CD4-positive, alpha-beta T cell treated with Interleukin-17A for 1 hour (primary cell): ENCODE results near the gene DBNDD2.
A peak's percentile ranks its signal among the peaks of the same experiment; 100 is the strongest.

Source experiments
- DNase-seq: peaks from one replicate; pipeline ENCODE4 v3.0.0-alpha.2; 2020

DBNDD2 gene

GRCh38 chr20:45407783-45408645 lies at the start of gene DBNDD2:
Gene DBNDD2, plus strand, starts transcription at chr20:45408289. Its CDS starts 179 bp downstream, at chr20:45408468.
- no peak for DNase-seq

- no peak for DNase-seq
Measured at GRCh38 chr20:45359069-45359405, 49.1 kb upstream of the DBNDD2 start.

- no peak for DNase-seq
Measured at GRCh38 chr20:45359406-45360148, 48.5 kb upstream of the DBNDD2 start.

- no peak for DNase-seq
Measured at GRCh38 chr20:45361793-45362192, 46.3 kb upstream of the DBNDD2 start.

- peak; percentile 99 for DNase-seq
Measured at GRCh38 chr20:45362804-45363610, 45.1 kb upstream of the DBNDD2 start, which contains the start of gene SYS1. Gene SYS1, plus strand, starts transcription at chr20:45363156. Its CDS starts 376 bp downstream, at chr20:45363532.

GRCh38 chr20:45363611-45364492 lies 44.2 kb upstream of the DBNDD2 start:
- no peak for DNase-seq

GRCh38 chr20:45365444-45365970 lies 42.6 kb upstream of the DBNDD2 start:
- DNase-seq = no peak

GRCh38 chr20:45366192-45366591 lies 41.9 kb upstream of the DBNDD2 start:
- no peak for DNase-seq

GRCh38 chr20:45366631-45367030 lies 41.5 kb upstream of the DBNDD2 start:
- no peak for DNase-seq

GRCh38 chr20:45367126-45367525 lies 41.0 kb upstream of the DBNDD2 start:
- no peak for DNase-seq

- peak; percentile 63 for DNase-seq
Measured at GRCh38 chr20:45368221-45368980, 39.7 kb upstream of the DBNDD2 start.

- no peak for DNase-seq
Measured at GRCh38 chr20:45370571-45371160, 37.4 kb upstream of the DBNDD2 start.

GRCh38 chr20:45372241-45372640 lies 35.8 kb upstream of the DBNDD2 start:
- no peak for DNase-seq

GRCh38 chr20:45372646-45373352 lies 35.3 kb upstream of the DBNDD2 start:
- DNase-seq = no peak

- DNase-seq = peak; percentile 90
Measured at GRCh38 chr20:45373353-45374100, 34.6 kb upstream of the DBNDD2 start.

- DNase-seq = no peak
Measured at GRCh38 chr20:45374101-45374467, 34.0 kb upstream of the DBNDD2 start.

- DNase-seq = no peak
Measured at GRCh38 chr20:45374966-45375365, 33.1 kb upstream of the DBNDD2 start.

GRCh38 chr20:45377269-45377668 lies 30.8 kb upstream of the DBNDD2 start:
- no peak for DNase-seq

GRCh38 chr20:45378191-45378590 lies 29.9 kb upstream of the DBNDD2 start, which contains the start of gene TP53TG5:
Gene TP53TG5, minus strand, starts transcription at chr20:45378325. Its CDS starts 89 bp downstream, at chr20:45378236.
- no peak for DNase-seq
